Left forelimb (tissue), 1 donor: ENCODE data around the gene NFKBIE.
A peak's percentile ranks its signal among the peaks of the same experiment; 100 is the strongest.

Experiments used
- DNase-seq: peaks from one replicate; pipeline ENCODE4 v3.0.0-alpha.2; 2018; ENCODE audit warnings: low spot score

Gene NFKBIE

DNA sequence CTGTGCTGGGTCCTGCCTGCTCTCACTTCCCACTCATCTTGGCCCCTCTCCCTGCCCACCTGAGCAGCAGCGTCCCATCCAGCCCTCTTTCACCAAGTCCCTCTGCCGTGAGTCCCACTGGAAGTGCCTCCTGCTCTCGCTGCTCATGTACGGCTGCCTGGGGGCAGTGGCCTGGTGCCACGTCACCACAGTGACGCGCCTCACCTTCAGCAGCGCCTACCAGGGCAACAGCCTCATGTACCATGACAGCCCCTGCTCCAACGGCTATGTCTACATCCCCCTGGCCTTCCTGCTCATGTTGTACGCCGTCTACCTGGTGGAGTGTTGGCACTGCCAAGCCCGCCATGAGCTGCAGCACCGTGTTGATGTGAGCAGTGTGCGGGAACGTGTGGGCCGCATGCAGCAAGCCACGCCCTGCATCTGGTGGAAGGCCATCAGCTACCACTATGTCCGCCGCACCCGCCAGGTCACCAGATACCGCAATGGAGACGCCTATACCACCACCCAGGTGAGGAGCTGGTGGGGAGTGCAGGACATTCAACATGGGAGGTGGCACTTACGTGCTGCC, 7.7 kb upstream of the NFKBIE start:
- no peak for DNase-seq

DNA sequence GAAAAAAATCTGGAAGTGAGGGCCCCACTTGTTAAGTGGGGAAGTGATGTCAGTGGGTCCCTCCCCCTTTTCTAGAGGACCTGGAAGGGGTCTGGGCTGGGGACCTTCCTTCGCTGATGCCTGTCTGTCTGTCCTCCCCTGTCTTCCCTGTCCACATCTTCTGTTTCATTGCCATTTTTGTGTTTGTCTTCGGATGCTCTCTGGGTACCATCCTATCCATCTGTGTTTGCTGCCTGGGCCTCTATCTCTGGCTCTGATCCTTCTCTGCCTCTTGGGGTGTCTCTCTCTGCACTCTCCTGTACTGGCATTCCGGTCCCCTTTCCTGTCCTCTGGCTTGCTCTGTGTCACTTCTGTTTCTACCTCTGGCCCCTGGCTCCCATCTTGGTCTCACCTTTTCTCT, 7.2 kb upstream of the NFKBIE start:
- no peak for DNase-seq

DNA sequence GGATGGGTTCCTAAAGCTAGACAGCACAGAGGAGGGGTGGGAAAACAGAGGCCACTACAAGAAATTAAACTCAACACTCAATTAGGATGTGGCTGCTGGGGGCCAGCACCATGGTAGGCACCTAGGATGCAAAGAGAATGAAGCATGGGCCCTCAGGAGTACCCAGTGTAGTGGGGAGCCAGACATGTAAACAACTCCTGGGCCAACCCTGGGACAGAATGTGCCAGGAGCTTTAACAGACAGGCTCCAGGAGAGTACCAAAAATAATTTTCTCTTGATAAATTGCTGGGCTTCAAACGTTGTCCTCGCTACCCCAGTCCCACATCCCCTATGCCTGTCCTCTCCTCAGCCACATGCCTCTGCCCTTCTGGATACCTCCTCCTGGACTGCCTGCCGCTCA, 6.6 kb upstream of the NFKBIE start:
- no peak for DNase-seq

DNA sequence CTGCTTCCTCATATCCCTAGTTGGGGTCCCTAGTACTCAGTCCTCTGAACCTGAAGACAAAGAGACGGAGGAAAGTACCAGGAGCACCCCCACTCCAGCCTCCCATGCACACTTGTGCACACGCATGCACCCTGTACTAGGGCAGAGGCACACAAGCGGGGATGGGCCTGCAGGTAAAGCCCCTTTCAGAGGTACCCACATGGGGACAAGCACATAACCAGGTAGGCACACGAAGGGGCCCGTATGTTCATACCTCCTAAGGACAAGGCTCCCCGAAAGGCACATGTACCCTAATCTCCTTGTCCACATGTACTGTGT, 6.0 kb upstream of the NFKBIE start:
- no peak for DNase-seq

DNA sequence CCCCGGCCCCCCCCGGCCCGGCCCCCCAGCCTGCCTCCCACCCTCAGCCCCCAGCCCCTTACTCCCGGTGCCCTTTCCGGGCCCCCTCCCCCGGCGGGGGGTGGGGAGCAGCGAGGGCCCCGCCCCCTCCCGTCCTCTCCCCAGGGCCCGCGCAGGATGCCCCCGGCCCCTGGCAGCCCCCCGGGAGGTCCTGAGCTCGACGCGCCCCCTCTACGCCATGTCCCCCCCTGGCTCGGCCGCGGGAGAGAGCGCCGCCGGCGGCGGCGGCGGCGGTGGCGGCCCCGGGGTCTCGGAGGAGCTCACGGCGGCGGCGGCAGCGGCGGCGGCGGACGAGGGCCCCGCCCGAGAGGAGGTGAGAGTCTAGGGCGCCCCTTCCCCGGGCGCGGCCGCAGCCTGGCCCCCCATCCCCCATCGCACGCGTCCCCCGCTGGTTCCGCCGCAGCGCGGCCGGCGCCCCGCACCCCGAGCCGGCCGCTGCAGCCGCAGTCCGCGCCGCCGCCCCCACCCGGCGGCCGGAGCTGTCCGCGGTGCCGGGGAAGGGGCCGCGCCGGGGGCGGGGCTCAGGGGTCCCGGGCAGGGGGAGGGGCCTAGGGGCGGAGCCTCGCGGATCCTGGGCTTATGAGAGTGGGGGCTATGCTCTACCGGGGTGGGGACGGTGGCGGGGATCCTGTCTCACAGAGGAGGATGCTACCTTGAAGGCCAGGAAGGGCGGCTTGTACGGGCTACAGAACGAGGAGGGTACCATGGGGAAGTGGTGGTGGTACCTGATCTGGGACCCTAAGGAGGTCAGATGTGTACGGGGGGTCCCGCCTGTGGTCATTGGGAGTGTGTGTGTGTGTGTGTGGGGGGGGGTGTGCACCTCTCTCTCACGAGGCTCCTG, 5.4 kb upstream of the NFKBIE start:
- no peak for DNase-seq

DNA sequence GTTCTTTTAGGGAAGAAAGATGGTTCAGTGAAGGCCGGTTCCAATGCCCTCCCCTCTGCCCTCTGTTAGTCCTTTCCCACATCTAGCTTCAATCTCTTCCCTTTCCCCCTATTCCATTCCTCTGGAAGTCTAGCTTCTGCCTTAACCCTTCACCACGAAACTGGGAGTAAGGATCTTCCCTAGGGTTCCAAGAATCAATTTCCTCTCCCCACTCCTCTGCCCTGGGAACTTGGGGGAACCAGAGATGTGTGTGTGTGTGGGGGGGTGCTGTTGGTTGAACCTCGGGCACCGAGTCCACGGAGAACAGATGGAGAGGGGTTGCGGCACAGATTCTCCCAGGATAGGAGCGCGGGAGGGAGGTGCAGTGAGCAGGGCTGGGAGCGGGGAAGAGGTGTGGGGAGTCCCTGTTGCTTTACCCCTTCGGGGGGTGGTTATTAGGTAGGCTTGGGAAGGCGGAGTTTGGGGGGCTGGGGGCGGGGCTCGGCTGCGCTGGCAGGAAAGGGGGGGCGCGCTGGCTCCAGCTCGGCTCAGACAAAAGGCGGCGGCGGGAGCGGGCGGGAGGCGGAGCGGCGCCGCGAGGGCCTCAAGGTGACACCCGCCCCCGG, 4.7 kb upstream of the NFKBIE start, which contains the start of gene TMEM151B:
TMEM151B (plus strand) TSS at position 530 of the 605 bp plus-strand sequence. CDS start 293 bp downstream, outside the sequence.
- no peak for DNase-seq

DNA sequence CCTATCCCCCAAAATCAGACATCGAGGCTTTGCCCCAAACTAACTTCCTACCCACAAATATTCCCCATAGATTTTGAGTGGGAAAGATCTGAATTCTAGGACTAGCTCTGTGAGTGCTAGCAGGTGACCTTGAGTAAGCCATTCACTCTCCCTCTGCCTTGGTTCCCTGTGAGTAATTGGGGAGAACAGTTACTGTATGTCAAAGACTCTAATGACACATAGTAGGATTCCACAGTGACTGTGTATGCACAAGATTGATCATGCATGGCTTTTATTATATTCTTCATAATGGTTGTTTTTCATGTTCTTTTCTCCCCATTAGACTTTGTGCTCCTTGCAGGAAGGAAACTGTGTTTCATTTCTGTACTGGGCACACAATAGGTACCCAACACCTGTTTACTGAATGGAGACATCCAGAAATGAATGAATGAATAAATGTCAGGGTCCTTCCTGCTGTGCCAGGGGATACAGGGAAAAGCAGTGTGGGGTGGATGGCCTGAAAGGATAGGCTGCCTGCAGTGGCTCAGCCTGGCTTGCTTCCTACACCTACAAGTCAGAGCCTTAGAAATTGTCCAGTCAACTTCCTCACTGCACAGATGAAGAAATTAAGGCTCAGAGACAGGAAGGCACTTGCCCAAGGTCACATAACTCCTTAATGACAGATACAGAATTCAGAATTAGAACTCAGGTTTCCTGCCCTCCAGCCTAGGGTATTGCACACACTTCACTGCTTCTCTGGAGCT, 4.0 kb upstream of the NFKBIE start:
- no peak for DNase-seq

DNA sequence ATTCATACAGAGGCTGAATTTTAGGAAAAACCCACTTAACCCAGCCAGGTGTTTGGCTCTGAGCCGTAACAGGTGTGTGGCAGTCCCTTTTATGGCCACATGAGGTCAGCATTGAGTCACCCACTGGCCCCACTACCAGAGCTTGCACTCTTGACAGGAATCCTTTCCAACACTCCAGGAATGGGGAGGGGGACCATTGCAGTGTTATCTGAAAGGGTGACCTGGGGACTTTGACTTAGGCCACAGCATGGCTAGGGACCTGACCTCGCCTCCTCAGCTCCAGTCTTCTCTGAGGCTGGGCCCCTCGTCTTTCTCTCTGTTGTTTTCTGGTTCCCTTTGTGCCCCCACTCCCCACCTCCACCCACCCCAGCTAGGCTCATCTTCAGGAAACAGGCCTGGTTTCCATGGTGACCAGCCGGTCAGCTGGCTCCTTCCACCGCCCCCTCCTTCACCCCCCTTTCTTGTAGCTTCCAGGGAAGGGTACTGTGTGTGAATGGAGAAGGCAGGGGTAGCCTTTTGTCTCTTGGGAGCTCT, 2.8 kb upstream of the NFKBIE start:
- peak; percentile 78 for DNase-seq

DNA sequence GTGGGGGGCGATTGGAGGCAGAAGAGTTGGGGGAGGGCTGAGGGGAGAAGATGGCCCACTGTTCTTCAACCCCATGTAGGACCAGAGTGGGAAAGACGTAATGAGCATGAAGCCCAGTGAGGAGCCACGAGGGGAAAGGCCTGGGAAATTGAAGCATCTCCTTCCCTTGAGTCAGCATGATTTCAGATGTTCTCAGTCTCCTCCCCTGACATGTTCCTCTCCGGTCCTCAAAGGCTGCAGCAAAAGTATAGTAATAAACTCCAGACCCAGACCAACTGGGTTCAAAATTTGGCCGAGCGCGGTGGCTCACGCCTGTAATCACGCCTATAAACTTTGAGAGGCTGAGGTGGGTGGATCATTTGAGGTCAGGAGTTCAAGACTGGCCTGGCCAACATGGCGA, 1.9 kb upstream of the NFKBIE start:
- no peak for DNase-seq

DNA sequence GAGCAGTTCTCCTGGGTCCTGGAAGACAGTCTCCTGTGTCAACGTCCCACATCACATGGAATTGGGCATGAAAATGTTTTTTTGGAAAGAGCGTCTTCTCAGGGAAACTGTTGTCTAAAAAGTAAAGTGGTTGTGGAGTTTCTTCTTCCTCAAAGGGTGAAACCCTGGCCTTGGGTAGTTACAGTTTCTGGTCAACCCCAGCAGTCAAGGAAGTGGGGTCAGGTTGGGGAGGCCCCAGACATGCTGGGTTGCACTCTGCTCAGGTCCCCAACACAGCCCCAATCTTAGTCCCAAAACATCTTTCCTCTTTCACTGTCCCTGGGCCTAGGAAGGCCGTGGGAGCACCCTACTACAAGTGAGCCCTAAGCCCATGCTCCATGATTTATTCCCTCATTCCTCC, 996 bp upstream of the NFKBIE start:
- DNase-seq = no peak

DNA sequence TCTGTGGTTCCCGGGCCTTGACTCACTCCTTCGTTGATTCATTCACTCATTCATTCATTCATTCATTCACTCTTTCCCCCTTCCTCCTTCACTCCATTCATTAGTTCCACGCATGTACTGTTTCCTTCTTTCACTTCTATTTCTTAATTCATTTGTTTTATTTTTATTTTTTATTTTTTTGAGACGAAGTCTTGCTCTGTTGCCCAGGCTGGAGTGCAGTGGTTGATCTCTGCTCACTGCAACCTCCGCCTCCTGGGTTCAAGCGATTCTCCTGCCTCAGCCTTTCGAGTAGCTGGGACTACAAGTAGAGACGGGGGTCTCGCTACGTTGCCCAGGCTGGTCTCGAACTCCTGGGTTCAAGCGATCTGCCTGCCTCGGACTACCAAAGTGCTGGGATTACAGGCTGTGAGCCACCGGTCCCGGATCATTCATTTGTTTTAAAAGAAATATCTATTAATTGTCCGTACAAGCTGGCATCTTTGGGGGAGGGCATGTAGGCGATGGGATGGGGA, 427 bp upstream of the NFKBIE start:
- DNase-seq = no peak

DNA sequence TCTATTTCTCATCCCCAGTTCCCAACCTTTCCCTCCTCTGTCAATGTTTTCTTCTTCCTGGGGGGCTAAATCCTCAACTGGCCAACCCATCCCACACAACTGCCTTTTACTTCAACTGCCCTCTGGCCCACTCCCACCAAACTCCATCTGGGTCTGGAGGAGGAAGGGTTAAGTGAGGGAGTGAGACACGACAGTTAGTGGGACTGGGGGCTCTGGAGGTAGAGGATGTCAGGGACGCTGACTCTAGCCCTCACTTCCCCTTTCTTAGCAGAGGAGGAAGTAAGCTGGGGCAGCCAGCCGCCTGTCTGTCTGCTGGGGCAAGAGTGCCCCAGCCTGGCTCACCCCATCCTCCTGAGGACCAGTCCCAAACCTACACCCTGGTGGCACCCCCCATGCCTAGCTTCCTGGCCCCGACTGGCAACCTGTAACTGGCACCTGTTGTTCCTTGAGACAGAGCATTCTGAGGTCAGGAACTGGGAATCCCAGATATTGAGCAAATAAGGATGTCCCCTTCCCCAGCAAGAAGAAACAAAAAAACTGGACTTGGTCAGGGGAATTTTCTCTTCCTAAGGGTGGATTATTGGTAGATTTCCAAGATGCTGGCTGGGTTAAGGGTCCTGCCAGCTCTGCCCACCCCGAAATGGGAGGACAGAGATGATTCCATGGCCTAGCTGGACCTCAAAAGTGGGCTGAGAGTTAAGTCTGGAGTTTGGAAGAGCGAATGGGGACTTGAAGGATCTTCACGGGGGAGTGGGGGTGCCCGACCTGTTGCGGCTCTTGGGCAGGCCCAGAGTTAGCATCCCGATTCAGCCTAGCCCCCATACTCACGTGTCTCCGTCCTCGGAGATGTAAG, 971 bp downstream of the NFKBIE start:
- DNase-seq = no peak

DNA sequence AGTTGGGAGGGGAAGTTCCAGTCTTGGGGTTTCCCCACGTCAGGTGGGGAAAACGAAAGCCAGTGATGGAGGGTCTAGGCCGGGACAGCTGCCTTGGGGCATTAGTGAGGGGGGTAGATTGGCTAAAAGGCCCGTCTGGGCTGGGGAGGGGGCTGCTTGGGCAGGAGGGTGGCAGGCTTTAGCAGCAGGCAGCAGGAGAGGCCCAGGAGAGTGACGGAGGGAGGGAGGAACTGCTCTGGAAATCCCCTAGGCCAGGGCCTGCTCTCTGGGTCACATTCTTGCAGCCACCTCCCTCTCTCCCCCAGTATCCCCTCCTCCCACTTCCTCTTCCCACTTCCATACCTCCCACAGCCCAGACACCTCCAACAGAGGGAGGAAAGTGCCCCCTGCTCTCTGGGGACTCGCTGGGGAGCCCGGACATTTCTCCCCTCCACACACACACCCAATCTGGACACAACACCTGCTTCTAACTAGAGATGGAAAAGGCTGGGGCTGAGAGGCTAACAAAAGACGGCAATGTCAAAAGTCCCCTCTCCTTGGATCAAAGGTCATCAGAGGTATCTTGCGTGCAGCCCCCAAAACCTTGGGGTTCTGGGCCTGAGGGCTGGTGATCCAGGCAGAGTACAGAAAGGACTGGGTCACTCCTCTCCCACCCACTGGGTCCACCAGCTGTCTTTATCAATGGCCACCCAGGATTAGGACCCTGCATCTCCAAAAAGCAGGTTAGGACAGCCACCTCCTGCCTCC, 1.8 kb downstream of the NFKBIE start:
- no peak for DNase-seq

DNA sequence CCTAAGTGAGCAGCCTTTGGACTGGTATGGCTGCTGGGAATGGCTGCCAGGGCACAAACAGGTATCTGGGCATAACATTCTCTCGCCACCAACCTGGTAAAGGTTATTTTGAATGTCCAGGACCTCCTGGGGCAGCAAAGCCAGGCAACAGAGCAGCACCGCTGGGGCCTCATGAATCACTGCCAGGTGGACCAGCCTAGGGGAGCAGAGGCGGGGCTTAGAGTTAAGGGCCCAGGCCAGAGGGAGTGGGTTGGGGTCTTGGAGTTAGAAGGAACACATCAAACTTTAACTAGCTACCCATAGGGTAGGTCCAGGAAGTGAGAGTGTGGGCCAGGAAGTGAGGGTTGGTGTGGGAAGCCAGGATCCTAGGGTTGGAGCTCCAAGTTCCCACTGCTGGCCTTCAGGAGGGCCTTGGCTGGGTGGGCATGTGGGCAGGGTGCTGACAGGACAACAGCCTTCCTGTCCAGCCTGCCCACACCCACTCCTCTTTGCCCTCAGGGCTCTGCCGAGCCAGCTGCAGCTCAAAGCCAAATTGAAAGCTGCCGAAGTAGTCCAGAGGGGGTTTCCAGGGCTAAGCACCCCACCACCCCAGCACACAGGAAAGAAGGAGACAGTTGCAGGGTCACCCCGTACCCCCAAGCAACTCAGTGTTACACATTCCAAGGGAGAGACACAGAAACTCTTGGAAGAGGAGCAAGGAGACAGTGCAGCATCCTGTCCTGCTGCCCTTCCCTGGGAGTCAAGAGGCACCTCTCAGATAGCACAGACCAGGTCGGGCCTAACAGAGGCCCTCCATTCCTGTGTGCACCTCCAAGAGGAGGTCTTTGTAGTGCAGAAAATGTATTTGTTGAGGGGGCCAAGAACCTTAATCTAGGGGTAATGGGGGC, 2.6 kb downstream of the NFKBIE start:
- DNase-seq = no peak

DNA sequence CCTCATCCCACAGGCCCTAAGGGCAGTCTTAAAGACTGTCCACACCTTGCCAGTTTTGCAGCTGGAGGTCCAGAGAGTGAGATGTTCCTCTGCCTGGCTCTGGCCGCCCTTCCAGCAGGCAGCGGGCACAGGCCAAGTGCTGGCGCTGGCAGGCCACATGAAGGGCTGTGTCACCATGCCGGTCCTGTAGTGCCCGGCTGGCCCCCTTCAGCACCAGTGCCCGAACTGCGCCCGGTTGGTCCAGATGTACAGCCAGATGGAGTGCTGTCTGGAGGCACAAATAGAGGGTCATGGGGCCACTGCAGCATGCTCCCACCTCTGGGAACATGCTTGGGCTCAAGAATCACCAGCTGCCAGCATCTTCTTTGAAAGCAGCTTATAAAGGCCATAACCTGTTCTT, 3.8 kb downstream of the NFKBIE start:
- DNase-seq = no peak

DNA sequence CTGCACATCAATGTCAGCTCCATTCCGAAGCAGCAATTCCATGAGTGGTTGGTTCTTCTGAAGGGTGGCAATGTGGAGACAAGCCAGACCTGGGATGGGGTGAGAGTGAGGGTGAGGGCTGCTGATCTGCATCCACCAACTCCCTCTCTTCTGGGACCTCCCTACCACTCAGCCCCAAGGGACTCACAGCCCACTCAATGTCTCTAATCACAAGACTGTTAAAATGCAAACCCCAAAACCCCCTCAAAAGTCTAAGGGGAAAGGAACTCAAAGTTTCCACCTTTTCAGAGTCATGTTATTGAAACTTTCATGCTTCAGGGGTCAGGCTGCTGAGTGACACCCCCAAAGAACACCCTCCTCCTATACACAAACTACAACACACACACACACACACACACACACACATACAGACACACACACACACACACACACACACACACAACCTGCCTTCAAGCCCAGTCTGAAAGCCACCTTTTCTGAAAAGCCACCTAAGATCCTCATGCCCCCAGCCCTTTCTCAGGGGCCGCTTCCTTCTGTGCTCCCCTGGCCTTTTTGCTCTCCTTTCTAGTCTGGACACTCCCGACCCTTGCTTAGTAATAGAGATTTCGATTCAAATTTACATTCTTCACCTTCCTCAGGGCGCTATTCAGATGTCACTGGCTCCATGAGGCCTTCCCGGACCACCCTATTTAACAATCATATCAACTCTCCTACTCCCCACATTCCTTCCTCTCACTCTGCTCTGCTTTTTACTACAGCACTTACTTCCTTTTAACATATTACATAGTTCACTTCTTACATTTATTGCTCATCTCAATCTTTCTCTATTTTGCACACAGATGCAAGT, 4.7 kb downstream of the NFKBIE start:
- no peak for DNase-seq

DNA sequence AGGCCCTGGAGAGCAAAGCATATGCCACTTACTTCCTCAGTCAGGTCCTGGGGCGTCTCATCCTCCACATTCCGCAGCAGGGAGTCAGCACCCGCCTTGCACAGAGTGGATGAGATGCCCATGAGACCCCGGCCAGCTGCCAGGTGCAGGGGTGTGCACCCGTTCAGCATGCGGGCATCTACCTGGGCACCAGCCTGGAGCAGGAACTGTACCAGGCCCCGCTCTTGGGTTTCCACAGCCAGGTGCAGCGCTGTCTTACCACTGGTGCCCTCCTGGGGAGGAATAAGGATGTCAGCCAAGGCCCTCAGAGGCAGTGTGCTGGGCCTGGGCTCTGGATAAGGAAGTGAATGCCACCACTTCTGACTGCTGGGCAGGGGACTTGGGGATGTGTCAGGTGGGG, 5.3 kb downstream of the NFKBIE start:
- no peak for DNase-seq

DNA sequence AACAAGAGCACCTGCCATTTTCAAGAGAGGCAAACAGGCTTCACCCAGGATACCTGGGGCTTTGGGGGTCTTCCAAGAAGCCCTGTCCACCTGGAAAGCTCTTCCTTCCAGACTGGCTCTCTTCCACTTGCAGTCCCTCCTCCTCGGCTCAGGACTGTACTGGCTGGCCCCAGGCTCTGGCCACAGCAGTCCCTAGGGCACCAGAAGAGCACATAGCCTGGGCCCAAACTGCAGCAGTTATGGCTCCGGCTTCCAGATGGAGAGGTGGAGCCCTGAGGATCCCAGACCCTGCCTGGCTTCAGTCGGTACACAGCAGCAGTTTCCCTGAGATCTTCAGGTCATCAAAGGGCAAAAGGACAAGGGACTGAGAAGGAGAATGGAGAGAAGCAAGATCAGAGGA, 6.4 kb downstream of the NFKBIE start:
- no peak for DNase-seq
